ENCODE results near the gene KLK12. TPM values are rescaled to one million over a fixed set of nuclear protein-coding genes. Genes with fewer than 3 reads are reported as not detected.

KLK12 gene
- total RNA-seq, 1 donor from 2014 or later: not detected

DNA sequence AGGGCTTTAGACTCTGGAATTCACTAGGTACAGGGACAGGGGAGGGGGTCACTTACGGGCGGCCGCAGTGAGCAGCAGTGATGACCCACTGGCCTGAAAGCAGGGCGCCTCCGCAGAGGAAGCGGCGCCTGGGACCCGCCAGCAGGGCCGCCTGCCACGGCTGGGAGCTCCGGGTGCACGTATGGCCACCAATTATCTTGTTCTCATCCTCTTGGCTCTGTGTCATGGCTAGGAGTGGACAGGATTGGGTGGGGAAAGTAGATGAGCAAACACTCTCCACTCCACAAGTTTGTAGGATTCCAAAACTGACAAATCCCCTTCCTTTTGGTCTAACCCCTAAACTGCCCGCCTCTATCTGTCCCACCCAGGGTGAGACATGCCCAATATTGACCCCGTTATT, 46.7 kb upstream of the KLK12 start:
- intact Hi-C loops (cut with DNase I): no loop called here
- H3K27me3 ChIP-seq: peaks cover 6% of the 10 kb centered on the region
- no peaks in the 10 kb centered on the region for H3K4me1 ChIP-seq
- H3K4me3 ChIP-seq: no peak overlapping the region
- H3K36me3 ChIP-seq: no peaks in the 10 kb centered on the region
- DNase-seq (no peak), ATAC-seq (no peak)
- no peaks in the 10 kb centered on the region for H3K9me3 ChIP-seq
- H3K27ac ChIP-seq: no peak overlapping the region
- TF ChIP-seq, protein P1, sequence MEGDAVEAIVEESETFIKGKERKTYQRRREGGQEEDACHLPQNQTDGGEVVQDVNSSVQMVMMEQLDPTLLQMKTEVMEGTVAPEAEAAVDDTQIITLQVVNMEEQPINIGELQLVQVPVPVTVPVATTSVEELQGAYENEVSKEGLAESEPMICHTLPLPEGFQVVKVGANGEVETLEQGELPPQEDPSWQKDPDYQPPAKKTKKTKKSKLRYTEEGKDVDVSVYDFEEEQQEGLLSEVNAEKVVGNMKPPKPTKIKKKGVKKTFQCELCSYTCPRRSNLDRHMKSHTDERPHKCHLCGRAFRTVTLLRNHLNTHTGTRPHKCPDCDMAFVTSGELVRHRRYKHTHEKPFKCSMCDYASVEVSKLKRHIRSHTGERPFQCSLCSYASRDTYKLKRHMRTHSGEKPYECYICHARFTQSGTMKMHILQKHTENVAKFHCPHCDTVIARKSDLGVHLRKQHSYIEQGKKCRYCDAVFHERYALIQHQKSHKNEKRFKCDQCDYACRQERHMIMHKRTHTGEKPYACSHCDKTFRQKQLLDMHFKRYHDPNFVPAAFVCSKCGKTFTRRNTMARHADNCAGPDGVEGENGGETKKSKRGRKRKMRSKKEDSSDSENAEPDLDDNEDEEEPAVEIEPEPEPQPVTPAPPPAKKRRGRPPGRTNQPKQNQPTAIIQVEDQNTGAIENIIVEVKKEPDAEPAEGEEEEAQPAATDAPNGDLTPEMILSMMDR (IDR thresholded peaks at IDR 0.05): no peak

DNA sequence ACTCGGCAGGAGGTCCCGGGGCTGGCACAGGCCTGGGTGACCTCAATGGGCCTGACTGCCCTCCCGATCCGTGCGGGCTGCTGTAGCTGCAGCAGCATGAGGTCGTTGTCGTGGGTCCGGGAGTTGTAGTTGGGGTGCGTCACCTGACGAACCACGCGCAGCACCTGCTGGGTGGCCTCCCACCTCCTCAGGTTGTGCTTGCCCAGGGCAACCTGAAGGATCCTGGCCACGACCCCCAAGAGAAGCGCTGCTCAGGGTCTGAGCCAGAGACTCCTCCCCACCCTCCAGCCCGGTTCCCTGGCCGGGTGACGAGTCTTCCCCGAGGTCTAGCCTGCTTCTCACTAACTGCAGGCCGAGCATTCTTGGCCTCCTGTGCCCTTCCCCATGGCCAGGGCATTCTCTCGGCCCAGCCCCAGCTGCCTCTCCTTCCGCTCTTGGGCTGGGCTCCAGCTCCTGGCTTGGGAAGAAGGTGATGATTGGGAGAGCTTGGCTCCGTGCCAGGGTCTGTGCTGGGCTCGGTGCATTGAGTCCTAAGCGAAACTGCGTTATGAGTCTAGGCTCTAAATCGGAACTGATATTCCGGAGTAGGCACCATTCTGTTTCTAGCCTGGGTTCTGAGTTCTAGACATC, 44.8 kb upstream of the KLK12 start:
- H3K9me3 ChIP-seq: no peaks in the 10 kb centered on the region
- peaks cover 6% of the 10 kb centered on the region for H3K27me3 ChIP-seq
- no peak overlapping the region for H3K27ac ChIP-seq
- ATAC-seq (peak; percentile 16), DNase-seq (no peak)
- H3K4me3 ChIP-seq: no peak overlapping the region
- no peaks in the 10 kb centered on the region for H3K36me3 ChIP-seq
- H3K4me1 ChIP-seq: no peaks in the 10 kb centered on the region
- TF ChIP-seq, protein P1 (IDR thresholded peaks at IDR 0.05): no peak
- intact Hi-C loops (cut with DNase I): no loop called here

DNA sequence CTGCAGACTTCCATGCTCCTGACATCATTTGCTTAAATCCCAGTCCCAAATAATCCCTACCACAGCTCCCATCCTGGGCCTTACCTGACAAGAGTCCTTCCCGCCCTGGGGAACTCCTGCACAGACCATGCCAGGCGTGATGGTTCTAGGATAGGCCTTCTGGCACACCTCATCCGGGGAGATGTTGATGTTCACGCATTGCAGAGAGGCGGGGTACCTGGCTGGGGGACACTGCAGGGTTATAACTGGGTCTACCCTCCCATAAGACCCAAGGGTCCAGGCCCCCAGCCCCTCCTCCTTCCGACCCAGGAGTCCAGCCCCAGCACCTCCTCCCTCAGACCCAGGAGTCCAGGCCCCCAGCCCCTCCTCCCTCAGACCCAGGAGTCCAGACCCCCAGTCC, 43.9 kb upstream of the KLK12 start:
- intact Hi-C loops (cut with DNase I): no loop called here
- Histone ChIP-seq H3K9me3 (no peaks in the 10 kb centered on the region), H3K36me3 (no peaks in the 10 kb centered on the region), H3K4me1 (no peaks in the 10 kb centered on the region), H3K4me3 (no peak overlapping the region), H3K27me3 (peaks cover 6% of the 10 kb centered on the region), H3K27ac (no peak overlapping the region)
- ATAC-seq (no peak), DNase-seq (no peak)
- TF ChIP-seq, protein P1 (IDR thresholded peaks at IDR 0.05): no peak

DNA sequence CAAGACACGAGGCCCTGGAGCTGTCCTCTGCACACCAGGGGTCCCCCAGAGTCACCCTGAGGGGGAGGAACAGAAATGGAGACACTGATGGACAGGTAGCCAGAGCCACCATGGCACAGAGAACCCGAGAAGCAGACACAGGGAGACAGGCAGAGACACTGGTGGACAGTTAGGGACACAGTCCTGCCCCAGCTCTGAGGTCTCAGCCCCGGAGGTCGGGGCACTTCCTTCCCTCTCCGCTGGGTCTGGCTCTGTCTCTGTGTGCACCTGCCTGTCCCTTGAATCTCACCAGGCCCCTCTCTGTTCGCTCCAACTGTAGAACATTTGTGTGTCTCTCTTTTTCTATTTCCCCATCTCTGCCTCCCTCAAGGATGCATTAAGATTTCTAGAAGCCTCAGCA, 43.3 kb upstream of the KLK12 start:
- ATAC-seq (peak; percentile 40), DNase-seq (no peak)
- TF ChIP-seq, protein P1 (IDR thresholded peaks at IDR 0.05): no peak
- intact Hi-C loops (cut with DNase I): no loop called here
- Histone ChIP-seq H3K4me3 (no peak overlapping the region), H3K9me3 (no peaks in the 10 kb centered on the region), H3K27ac (no peak overlapping the region), H3K36me3 (no peaks in the 10 kb centered on the region), H3K27me3 (peaks cover 6% of the 10 kb centered on the region), H3K4me1 (no peaks in the 10 kb centered on the region)

DNA sequence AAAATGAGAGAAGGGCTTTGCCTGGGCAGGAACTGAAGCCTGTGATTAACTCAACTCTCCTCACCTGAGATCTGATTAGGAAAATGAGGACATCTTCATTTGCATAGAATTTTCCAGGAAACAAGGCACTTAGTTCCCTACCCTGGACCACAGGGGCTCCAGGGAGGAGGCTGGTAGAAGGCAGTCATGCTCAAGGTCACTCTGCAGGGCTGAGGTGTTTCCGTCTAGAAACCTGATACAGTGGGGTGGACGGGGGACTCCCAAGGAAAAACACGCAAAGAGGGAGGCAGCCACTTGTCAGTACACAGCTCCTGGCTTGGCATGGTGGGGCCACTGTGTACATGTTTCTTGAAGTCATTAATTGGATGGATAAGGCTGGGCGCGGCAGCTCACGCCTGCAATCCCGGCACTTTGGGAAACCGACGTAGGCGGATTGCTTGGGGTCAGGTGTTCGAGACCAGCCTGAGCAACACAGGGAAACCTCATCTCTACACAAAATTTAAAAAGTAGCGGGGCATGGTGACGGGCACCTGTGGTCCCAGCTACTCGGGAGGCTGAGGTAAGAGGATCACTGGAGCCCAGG, 41.9 kb upstream of the KLK12 start:
- Histone ChIP-seq H3K4me1 (no peaks in the 10 kb centered on the region), H3K4me3 (no peak overlapping the region), H3K27me3 (no peaks in the 10 kb centered on the region), H3K36me3 (no peaks in the 10 kb centered on the region), H3K27ac (no peak overlapping the region), H3K9me3 (no peaks in the 10 kb centered on the region)
- ATAC-seq: no peak
- no peak for DNase-seq
- intact Hi-C loops (cut with DNase I): no loop called here
- TF ChIP-seq, protein P1 (IDR thresholded peaks at IDR 0.05): no peak

Measured in upper lobe of right lung (tissue), 1 donor.